HG03442 (cell line): ENCODE results near the gene RNU11.
A peak's percentile ranks its signal among the peaks of the same experiment; 100 is the strongest.
"Not testable (repeated sequence)": the region's sequence is repeated elsewhere in the genome, so short reads cannot be mapped to it uniquely, and the experiment has no call there.

ENCODE experiments used
- ATAC-seq: cut with Tn5 transposase; IDR thresholded peaks from one replicate; pipeline ENCODE4 v1.9.1; 2021; ENCODE audit warnings: mild to moderate bottlenecking, moderate library complexity; ENCODE audit not compliant: unreplicated experiment

Gene RNU11

DNA sequence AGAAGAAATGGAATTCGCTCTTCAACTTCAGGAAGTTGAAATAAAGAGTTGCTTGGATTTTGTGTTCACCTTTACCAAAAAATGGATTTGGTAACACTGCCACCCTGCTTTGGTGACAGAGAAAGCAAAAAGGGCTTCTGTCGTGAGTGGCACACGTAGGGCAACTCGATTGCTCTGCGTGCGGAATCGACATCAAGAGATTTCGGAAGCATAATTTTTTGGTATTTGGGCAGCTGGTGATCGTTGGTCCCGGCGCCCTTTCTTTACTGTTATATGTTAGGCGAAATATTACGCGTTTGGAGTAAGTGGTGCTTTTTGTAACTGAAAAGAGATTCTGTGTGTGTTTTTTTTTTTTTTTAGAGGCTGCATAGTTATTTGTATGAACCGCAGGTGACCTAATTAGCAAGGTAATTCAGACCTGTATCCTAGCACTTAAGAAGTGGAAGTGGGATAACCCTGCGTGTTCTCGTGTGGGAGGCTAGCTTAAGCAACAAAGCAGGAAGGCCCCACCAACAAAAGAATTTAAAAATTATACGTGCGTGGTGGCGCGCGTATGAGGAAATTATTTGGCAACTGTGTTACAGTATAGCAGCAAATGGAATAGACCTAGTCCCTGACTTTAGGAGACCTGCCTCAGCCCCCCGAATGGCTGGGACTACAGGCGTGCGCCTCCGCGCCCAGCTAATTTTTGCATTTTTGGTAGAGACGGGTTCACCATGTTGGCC is at the start of gene RNU11:
Gene RNU11, plus strand, starts transcription at position 127 of the 725 bp plus-strand sequence.
- peak; percentile 62 for ATAC-seq

DNA sequence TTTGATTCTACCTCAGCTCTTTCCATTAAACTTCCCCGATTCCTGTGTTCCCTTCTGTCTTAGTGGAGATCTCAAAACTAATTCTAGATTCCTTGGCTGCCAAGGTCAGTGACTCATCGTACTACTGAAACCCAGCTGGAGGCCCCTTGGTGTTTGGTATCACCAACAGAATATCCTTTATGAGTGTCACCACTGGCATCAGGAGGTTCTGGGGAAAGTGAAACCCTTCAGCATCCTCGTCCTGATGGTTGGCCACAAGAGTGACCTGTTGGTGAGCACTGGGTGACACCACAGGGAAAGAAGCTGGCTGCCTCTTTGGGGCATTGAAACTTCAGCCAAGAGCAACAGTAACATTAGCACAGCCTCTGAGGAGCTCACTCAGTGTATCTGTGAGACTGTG is 46.7 kb upstream of the RNU11 start:
- ATAC-seq: no peak

DNA sequence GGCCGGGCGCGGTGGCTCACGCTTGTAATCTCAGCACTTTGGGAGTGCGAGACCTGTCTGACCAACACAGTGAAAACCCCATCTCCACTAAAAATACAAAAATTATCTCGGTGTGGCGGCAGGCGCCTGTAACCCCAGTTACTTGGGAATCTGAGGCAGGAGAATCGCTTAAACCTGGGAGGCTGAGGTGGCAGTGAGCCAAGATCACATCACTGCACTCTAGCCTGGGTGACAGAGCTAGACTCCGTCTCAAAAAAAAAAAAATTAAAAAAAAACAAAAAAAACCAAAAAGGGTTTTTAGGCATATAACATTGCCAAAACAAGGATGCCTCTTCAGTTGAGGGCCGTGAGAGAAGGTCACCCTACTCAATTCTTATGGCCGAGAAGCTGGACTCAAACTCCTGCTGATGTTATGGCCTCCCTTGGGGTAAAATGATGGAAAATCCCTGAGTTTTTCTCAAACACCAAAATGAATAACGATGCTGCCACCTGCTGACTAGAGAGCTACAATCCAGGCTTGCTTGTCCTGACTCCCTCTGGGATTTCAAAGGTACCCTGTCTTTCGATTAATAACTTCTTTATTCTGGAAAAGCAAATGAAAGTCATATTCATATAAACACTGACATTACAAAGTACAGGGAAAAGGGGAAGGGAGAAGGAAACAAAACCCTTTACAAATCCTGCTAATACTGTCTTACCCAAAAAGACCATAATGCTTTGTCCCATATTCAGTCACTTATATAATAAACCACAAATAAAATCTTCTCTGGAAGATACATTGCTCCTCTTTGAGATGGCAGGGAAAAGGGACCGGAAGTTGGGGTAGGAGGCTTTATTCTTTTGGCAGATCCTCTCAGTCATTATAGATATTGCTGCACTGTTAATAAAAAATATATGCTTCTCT is 45.6 kb upstream of the RNU11 start:
- ATAC-seq: no peak

DNA sequence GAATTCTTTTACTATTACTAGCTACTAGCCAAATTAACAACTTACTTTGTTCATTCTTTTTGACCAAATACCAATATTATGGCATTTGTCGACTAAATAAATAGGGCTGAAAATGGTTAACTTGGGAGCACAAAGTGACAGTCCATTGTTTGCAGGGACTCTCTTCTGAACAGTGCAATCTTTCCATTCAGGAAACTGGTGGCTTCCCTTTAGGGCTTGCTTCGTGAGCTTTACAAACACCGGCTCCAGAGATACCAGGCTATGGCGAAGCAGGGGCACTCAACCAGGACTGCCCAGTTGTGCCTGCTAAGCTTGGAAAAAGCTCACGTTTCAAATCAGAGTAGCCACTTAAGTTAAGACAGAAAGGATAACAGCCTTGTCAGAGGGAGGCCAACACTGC is 44.0 kb upstream of the RNU11 start:
- no peak for ATAC-seq

DNA sequence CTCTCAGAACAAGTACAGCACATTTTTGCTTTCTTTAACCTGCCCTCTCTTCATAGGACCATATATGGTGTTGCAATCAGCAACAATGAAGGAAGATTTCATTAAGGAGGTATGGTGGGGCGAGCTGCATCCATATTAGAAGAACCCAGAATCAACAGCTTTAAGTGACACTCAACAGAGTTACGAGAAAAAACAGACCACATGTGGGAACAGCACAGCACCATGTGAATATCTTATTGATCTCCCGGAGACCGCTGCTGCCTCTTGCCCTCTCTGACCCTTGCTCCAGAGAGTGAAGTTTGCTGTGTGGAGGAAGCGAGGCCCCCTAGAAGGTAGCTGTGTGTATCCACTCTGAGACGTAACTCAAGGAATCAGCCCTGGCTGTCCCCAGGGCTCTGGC is 43.4 kb upstream of the RNU11 start:
- no peak for ATAC-seq

DNA sequence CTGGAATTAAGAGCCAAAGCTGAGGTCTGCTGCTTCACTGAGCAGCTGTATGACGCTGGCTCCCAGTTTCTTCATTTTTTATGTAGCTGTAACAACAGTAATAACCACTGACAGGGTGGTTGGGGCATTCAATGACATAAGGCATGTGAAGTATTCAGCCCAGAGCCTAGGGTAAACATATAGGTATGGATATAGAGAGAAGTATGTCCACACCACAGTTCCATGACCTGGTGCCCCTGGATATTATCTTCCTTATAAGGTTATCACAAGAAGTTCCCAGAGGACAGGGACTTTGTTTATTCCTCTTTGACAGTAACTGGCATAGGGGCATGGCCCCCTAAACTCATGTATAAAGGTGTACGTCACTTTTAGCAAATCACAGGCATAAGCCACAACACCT is 41.6 kb upstream of the RNU11 start:
- ATAC-seq: no peak

DNA sequence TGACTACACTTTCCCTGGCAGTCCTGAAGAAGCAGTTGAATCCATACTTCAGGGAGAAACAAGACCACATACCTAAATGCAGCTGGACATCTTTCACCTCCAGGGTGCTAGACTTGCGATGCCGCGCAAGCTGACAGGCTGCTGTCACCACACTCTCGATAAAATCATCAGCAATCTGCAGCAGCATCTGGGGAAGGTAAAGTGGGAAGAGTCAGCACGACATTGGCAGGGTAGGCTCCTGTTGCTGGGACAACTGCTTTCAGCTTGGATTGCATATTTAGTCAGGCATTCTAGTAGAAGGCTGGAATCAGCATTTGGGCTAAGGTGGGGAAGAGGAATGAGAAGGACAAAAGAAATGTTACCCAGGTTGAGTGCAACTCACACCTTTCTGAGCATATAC is 35.2 kb upstream of the RNU11 start:
- ATAC-seq: no peak

DNA sequence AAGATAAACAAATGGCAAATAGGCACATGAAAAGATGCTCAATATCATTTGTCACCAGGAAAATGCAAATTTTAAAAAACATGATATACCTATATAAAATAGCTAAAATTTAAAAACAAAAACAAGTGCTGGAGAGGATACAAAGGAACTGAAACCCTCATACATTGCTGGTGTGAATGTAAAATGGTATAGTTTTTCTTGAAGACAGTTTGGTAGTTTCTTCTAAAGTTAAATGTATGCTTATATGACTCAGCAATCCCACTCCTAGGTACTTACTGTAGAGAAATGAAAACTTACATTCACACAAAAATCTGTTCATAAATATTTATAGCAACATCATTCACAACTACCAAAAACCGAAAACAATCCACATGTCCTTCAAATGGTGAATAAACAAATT is 16.7 kb upstream of the RNU11 start:
- ATAC-seq: no peak

DNA sequence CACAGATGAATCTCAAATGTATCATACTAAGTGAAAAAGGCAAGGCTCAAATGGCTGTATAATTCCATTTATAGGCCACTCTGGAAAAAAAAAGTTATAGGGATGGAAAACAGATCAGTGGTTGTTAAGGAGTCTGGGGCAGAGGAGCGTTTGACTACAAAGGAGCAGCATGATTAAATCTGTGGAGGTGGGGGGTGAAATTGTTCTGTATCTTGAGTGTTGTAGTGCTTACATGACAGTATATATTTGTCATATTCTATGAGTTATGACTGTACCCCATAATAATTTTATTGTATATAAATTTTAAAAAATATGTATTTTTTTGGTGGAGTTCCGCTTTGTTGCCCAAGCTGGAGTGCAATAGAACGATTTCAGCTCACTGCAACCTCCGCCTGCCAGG is 15.8 kb upstream of the RNU11 start:
- ATAC-seq: no peak

DNA sequence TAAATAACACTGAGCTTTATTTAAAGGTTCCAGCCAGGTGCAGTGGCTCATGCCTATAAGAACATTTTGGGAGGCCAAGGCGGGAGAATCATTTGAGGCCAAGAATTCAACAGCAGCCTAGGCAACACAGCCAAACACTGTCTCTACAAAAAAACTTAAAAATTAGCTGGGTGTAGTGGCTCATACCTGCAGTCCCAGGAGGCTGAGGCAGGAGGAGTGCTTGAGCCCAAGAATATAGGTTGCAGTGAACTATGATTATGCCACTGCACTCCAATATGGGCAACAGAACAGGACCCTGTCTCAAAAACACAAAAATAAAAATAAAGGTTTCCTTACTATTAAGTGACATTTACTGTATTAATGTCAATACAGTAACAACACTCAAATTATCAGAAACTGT is 7.6 kb upstream of the RNU11 start:
- ATAC-seq: no peak

DNA sequence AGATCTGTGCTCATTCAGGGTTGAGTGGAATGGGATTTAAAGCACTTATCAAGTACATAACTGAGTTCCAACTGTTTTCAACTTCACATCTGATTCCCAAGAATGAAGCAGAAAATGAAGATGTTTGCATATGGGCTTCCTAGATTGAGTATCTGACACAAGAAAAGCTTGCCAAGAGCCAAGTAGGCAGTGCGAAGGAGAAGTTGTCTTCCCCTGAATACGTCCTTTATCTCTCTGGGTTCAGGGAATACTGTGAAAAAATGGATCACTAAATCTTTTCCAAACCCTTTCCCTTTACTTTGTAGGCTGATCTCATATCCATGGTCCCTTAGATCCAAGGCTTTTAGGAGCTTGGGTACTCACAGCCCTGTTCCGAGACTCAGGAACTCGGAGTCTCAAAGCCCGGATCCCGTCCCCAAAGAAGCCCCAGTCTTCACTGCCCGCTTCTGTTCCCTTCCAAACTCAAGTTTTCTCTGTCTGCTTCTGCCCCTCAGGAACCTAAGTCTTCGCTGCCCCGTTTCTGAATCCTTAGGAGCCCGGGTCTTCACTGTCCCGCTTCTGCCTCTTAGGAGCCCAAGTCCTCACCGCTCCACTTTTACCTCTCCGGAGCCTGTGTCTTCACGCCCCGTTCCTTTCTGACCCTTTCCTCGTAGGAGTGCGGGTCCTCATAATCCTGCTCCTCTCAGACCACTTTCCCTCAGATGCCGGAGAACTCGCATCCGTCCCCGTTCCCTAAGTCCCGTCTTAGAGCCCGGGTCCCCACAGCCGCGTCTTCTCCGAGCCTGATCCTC is 6.1 kb upstream of the RNU11 start:
- no peak for ATAC-seq

DNA sequence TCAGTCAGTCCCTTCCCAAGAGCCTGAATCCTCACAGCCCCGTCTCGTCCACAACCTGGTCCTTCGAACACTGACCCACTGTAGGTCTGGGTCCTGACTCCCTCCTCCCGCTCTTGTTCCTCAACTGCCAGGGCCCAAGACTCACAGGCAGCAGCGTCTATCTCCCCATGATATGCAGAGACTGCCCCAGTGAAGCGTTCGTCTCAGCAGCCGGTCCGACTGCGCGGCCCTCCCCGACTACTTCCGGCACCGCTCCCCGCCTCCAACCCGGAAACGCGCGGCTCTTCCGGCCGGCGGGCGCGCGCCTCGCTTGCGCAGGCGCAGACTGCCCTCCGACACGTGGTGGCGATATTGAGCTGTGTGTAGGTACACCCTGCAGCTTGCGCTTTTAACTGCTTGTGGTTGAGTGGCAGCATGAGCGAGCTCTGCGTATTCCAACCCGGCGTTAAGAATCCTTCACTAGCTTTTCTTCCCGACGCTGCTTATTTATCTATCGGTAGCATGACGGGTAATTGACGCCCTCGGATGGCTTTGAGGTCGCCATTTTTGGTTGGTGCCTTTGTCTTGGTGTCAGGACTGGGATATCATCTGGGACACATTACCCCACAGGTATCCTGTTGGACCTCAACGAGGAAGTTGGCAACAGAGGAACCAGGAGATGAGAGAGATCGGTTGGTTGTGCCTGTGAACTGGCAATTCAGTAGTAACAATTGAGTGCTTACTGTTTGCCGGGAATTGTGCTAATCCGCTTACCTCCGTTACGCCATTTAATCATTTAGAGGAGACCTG is 5.4 kb upstream of the RNU11 start, which contains the start of gene TAF12:
Gene TAF12, minus strand, starts transcription at position 221 of the 789 bp plus-strand sequence. CDS start 20,986 bp downstream, outside the sequence.
- ATAC-seq: peak; percentile 84

DNA sequence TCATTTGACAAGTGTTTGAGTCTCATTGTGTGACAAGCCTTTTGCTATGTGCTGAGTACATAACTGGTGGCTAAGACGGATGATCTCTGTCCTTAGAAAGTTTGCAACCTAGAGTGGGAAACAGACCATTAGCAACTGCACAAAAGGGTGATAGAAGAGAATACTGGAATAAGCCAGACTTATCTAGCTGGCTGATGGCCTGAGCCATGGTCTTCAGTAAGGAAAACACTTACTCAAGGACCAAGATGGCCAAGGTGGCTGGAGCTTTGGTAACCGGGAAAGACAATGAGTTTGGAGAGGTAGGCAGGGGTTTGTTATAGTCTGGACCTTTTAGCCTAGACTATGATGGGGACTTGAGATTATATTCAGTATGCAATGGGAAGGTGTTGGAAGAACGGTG is 3.9 kb upstream of the RNU11 start:
- no peak for ATAC-seq

DNA sequence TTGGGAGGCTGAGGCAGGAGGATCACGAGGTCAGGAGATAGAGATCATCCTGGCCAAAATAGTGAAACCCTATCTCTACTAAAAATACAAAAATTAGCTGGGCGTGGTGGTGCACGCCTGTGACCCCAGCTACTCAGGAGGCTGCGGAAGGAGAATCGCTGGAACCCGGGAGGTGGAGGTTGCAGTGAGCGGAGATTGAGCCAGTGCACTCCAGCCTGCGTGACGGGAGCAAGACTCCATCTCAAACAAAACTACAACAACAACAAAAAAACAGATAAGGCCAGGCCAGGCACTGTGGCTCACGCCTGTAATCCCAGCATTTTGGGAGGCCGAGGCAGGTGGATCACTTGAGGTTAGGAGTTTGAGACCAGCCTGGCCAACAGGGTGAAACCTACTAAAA is 3.0 kb upstream of the RNU11 start:
- not testable (repeated sequence) for ATAC-seq

DNA sequence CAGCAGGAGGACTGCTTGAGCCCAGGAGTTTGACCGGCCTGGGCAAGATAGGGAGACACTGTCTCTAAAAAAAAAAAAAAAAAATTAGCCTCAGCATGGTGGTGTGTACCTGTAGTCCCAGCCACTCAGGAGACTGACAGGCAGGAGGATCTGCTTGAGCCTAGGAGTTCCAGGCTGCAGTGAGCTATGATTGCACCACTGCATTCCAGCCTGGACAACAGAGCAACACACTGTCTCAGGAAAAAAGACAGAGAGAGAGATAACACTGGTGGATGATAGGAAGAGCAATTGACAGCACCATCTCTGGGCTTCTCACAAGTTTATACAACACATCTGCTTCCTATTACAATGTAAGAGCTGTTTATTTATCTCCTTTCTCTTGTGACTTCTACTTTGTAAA is 2.4 kb upstream of the RNU11 start:
- ATAC-seq: no peak

DNA sequence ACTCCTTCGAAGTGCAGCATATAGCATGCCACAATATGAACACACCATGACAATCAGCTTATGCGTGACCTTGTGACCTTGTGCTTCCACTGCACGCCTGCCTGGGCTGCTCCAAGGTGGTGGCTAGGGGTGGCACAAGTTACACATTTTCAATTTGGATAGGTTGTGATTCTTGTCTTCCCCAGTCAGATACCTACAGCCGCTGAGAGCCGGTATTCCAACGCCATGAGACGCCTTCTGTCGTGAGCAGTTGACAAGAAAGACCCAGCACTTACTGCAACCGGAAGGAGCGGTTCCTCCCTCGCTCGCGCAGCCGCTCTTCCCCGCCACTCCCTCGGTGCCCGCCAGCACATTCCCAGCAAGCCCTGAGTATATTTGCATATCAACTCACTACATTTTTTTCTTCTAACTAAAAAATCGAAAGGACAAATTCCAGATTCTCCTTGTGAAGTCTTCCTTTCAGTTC is 359 bp upstream of the RNU11 start:
- ATAC-seq: peak; percentile 59

DNA sequence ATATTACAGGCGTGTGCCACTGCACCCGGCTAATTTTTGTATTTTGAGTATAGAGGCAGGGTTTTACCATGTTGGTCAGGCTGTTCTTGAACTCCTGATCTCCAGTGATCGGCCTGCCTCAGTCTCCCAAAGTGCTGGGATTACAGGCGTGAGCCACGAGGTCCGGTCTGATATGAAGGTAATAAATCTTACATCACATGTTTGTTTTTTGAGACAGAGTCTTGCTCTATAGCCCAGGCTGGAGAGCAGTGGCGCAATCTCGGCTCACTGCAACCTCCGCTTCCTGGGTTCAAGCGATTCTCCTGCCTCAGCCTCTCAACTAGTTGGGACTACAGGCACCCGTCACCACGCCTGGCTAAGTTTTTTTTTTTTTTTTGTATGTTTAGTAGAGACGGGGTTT is 4.7 kb downstream of the RNU11 start:
- ATAC-seq: not testable (repeated sequence)

DNA sequence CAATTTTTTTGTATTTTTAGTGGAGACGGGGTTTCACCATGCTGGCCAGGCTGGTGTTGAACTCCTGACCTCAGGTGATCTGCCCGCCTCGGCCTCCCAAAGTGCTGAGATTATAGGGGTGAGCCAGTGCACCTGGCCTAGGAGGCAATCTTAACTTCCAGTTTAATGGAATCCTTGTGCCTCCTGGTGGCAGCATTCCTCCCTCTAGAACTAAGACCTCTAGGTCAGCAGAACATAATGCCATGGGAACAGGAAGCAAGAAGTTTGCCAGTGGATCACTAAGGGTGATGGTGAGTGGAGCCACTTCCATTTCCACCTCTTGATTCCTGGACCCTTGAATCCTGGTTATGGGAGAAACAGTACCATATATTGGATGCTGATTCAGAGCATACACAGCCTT is 5.5 kb downstream of the RNU11 start:
- ATAC-seq: not testable (repeated sequence)

DNA sequence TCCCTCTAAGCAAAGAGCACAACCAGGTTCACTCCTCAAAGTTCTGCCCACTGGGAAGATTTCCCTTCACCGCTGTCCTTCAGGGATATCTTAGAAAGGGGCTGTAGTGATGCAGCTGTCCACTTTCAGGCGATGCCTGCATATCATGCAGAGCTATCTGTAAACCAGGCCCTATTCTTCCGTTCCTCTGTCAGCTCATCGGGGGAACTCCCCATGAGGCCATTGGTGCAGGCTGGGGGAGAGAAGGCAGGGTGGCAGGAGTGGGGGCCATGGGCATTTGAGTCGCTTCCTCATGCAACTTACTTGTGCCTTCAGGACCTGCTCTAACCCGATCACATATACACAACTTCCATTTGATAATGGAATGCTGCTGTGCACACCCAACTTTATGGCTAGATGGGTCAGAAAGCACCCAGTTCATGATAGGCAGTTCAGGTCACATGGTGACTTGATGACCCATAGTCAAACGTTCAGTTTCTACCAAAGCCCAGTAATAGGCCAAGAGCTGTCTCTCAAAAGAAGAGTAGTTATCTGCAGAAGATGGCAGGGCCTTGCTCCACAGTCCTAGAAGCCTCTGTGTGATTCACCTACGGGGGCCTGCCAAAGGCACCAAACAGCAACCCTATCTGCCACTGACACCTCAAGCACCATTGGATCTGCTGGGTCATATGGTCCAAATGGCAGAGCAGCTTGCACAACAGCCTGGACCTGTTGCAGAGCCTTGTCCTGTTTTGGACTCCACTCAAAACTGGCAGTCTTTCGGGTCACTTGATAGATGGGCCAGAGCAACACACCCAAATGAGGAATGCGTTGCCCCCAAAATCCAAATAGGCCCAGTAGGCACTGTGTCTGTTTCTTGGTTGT is 7.3 kb downstream of the RNU11 start:
- not testable (repeated sequence) for ATAC-seq
